ENCODE measurements around the gene FADS2. TPM values are rescaled to one million over a fixed set of nuclear protein-coding genes. Genes with fewer than 3 reads are reported as not detected.

The FADS2 gene
- total and polyA plus RNA-seq, 2 of the 13 experiments (the other 11 are each of a cell fraction or from before 2014, with no cell fraction given) = 90.1 to 124 TPM

GRCh38 chr11:61828629-61829407 is 718 bp downstream of the FADS2 start (continued):
- 0 out of 2 replicates have a peak, but pooled peaks have one; percentile 42 for TF ChIP-seq IRX3 (CRISPR knock-in tag; IDR thresholded peaks at IDR 0.05; ENCODE audit: borderline replicate concordance, low read depth)
- TF ChIP-seq XRCC5 (optimal IDR thresholded peaks at IDR 0.05; ENCODE audit: low read length) = peak; percentile 53
- 0 out of 2 replicates have a peak, but pooled peaks have one; percentile 6 for TF ChIP-seq ELF3 (CRISPR knock-in tag; IDR thresholded peaks at IDR 0.05)
- no peak for TF ChIP-seq ZNF207 (IDR thresholded peaks at IDR 0.05; ENCODE audit: borderline replicate concordance)
- TF ChIP-seq, protein P1, sequence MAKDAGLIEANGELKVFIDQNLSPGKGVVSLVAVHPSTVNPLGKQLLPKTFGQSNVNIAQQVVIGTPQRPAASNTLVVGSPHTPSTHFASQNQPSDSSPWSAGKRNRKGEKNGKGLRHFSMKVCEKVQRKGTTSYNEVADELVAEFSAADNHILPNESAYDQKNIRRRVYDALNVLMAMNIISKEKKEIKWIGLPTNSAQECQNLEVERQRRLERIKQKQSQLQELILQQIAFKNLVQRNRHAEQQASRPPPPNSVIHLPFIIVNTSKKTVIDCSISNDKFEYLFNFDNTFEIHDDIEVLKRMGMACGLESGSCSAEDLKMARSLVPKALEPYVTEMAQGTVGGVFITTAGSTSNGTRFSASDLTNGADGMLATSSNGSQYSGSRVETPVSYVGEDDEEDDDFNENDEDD (CRISPR knock-in tag; IDR thresholded peaks at IDR 0.05; ENCODE audit: borderline replicate concordance) = peak; percentile 43; the same call in 1 of the 2 replicates
- peak; percentile 20 for TF ChIP-seq RBM39 (IDR thresholded peaks at IDR 0.05; ENCODE audit: low read depth, low read length, poor library complexity, severe bottlenecking)
- 0 out of 2 replicates have a peak, but pooled peaks have one; percentile 39 for TF ChIP-seq HNF1B (CRISPR knock-in tag; IDR thresholded peaks at IDR 0.05)
- TF ChIP-seq BRD4 (CRISPR knock-in tag; IDR thresholded peaks at IDR 0.05) = 0 out of 2 replicates have a peak, but pooled peaks have one; percentile 38
- TF ChIP-seq MED1 (CRISPR knock-in tag; IDR thresholded peaks at IDR 0.05) = 0 out of 2 replicates have a peak, but pooled peaks have one; percentile 22
- peak; percentile 78 for TF ChIP-seq UBTF (CRISPR knock-in tag; IDR thresholded peaks at IDR 0.05)
- TF ChIP-seq KDM2A (CRISPR knock-in tag; IDR thresholded peaks at IDR 0.05; ENCODE audit: borderline replicate concordance, low read depth) = peak; percentile 74; the same call in 1 of the 2 replicates
- TF ChIP-seq ZNF234 (CRISPR knock-in tag; conservative IDR thresholded peaks at IDR 0.05) = peak; percentile 22; the same call in 1 of the 2 replicates
- peak; percentile 13; the same call in 1 of the 2 replicates for TF ChIP-seq THAP11 (CRISPR knock-in tag; IDR thresholded peaks at IDR 0.05)
- peak; percentile 14; the same call in 1 of the 2 replicates for TF ChIP-seq ARID5B (CRISPR knock-in tag; IDR thresholded peaks at IDR 0.05)
- TF ChIP-seq ATF2 (CRISPR knock-in tag; IDR thresholded peaks at IDR 0.05) = no peak
- TF ChIP-seq ZFX (CRISPR knock-in tag; IDR thresholded peaks at IDR 0.05; ENCODE audit: low read depth) = peak; percentile 53
- TF ChIP-seq ZFP36 (IDR thresholded peaks at IDR 0.05; ENCODE audit: borderline replicate concordance, low read depth, low read length, partially characterized antibody) = no peak

Measured in HepG2 (cell line).